HCT116 (cell line): Measurements from ENCODE around the gene ATG10. TPM values are rescaled to one million over a fixed set of nuclear protein-coding genes. Genes with fewer than 3 reads are reported as not detected.

Experiments used
- ATAC-seq: fragments of 200-7000 bp; cut with Tn5 transposase; 2 replicates; pipeline ENCODE4 v1.9.1; 2020; ENCODE audit warnings: mild to moderate bottlenecking, moderate library complexity
- BruUV-seq: library from RNA; stranded (reverse); fragments of 400-500 nt; replicated peaks from 2 replicates; lab custom pipeline; 2021; lab: Mats Ljungman, UMichigan
- CTCF ChIA-PET: fragments of 300-600 bp; sonication (Branson Sonifier 250); formaldehyde crosslinking; loops from one replicate; lab custom pipeline; 2021; ENCODE audit warnings: antibody characterized with exemption; lab: Charles Lee
- POLR2A ChIA-PET: fragments of 300-600, 350-600 bp; sonication (Branson Sonifier 250); formaldehyde crosslinking; loops from one replicate; lab custom pipeline; 2021; ENCODE audit warnings: antibody characterized with exemption; lab: Charles Lee
- RAD21 ChIA-PET, 2 experiments: fragments of 300-600 bp; sonication (Branson Sonifier 250); formaldehyde crosslinking; loops; one replicate each; lab custom pipeline; 2023; ENCODE audit warnings: low total read pairs in 2 of 2; ENCODE audit not compliant: uncharacterized antibody in 2 of 2, unreplicated experiment in 2 of 2, low non-redundant PET in 1 of 2; lab: Charles Lee
- DNase-seq: peaks from one replicate; pipeline ENCODE4 v3.0.0-alpha.2; 2010; ENCODE audit warnings: low read depth, low spot score
- H2AFZ ChIP-seq: fragments of 200-600 bp; shearing (Covaris generic), sonication (generic); 2 replicates; pipeline ENCODE4 v1.6.1; 2017; ENCODE audit warnings: low read depth, mixed run types, mixed read lengths, antibody characterized with exemption, low read length; ENCODE audit not compliant: poor library complexity, severe bottlenecking
- H3K27ac ChIP-seq: 2 replicates; pipeline ENCODE4 v1.5.1; 2012; ENCODE audit warnings: low read depth, low read length
- H3K27me3 ChIP-seq: fragments of 200-600 bp; sonication (generic); 2 replicates; pipeline ENCODE4 v1.6.1; 2016; ENCODE audit warnings: mixed run types, low read length, mixed read lengths; ENCODE audit not compliant: insufficient read depth
- H3K36me3 ChIP-seq, 2 experiments: fragments of 200-500 bp in 1 of 2; fragments of 200-600 bp in 1 of 2; sonication (Bioruptor generic) in 1 of 2; sonication (generic) in 1 of 2; 2 replicates each; pipeline versions ENCODE4 v1.5.1 to v1.6.1; 2014 to 2016; ENCODE audit warnings: low read length in 2 of 2, inconsistent platforms in 1 of 2, mixed read lengths in 1 of 2, mixed run types in 1 of 2; ENCODE audit not compliant: insufficient read depth in 2 of 2, control insufficient read depth in 1 of 2
- H3K4me1 ChIP-seq, 2 experiments: fragments of 200-600 bp in 1 of 2; sonication (generic) in 1 of 2; 2 replicates each; pipeline versions ENCODE4 v1.5.1 to v1.6.1; 2012 to 2017; ENCODE audit warnings: low read length in 2 of 2, inconsistent platforms in 1 of 2, mild to moderate bottlenecking in 1 of 2, mixed read lengths in 1 of 2, mixed run types in 1 of 2, moderate library complexity in 1 of 2; ENCODE audit not compliant: insufficient read depth in 2 of 2, control insufficient read depth in 1 of 2
- H3K4me2 ChIP-seq: fragments of 200-600 bp; sonication (generic); 2 replicates; pipeline ENCODE4 v1.6.1; 2017; ENCODE audit warnings: mixed run types, low read length, mixed read lengths
- H3K4me3 ChIP-seq, 2 experiments: fragments of 200-600 bp in 1 of 2; sonication (generic) in 1 of 2; replicated peaks in 1 of 2; 2 replicates each; pipeline ENCODE4 v1.5.1; 2011 to 2016; ENCODE audit warnings: low read length in 2 of 2, control low read depth in 1 of 2, low read depth in 1 of 2, mild to moderate bottlenecking in 1 of 2, mixed read lengths in 1 of 2, mixed run types in 1 of 2
- H3K79me2 ChIP-seq: fragments of 200-600 bp; sonication (generic); 2 replicates; pipeline ENCODE4 v1.6.1; 2017; ENCODE audit warnings: mild to moderate bottlenecking, mixed run types, low read length, moderate library complexity, mixed read lengths; ENCODE audit not compliant: insufficient read depth
- H3K9ac ChIP-seq: fragments of 200-600 bp; sonication (generic); 2 replicates; pipeline ENCODE4 v1.6.1; 2016; ENCODE audit warnings: low read length, mixed read lengths
- H3K9me2 ChIP-seq: fragments of 200-600 bp; sonication (generic), shearing (Covaris generic); 2 replicates; pipeline ENCODE4 v1.6.1; 2017; ENCODE audit warnings: mixed run types, mild to moderate bottlenecking, moderate library complexity; ENCODE audit not compliant: insufficient read depth
- H3K9me3 ChIP-seq, 2 experiments: fragments of 200-500 bp in 1 of 2; fragments of 200-600 bp in 1 of 2; sonication (Bioruptor generic) in 1 of 2; sonication (generic) in 1 of 2; 2 replicates each; pipeline ENCODE4 v1.6.1; 2014 to 2017; ENCODE audit warnings: low read length in 2 of 2, mixed read lengths in 2 of 2, inconsistent platforms in 1 of 2, low read depth in 1 of 2, mild to moderate bottlenecking in 1 of 2, mixed run types in 1 of 2, moderate library complexity in 1 of 2; ENCODE audit not compliant: control insufficient read depth in 1 of 2, insufficient read depth in 1 of 2
- H4K20me1 ChIP-seq: fragments of 200-600 bp; sonication (generic), shearing (Covaris generic); 2 replicates; pipeline ENCODE4 v1.6.1; 2017; ENCODE audit warnings: mixed run types, mild to moderate bottlenecking, moderate library complexity; ENCODE audit not compliant: insufficient read depth
- ATF3 ChIP-seq: IDR thresholded peaks from 2 replicates; pipeline ENCODE4 v1.6.1; 2012
- CBX3 ChIP-seq: IDR thresholded peaks from 2 replicates; pipeline ENCODE4 v1.6.1; 2012; ENCODE audit warnings: low read depth
- CEBPB ChIP-seq: IDR thresholded peaks from 2 replicates; pipeline ENCODE4 v1.6.1; 2012; ENCODE audit warnings: low read depth
- EGR1 ChIP-seq: IDR thresholded peaks from 2 replicates; pipeline ENCODE4 v1.6.1; 2012; ENCODE audit warnings: low read depth
- ELF1 ChIP-seq: IDR thresholded peaks from 2 replicates; pipeline ENCODE4 v1.6.1; 2012; ENCODE audit warnings: low read depth, borderline replicate concordance
- EZH2 ChIP-seq: fragments of 200-600 bp; sonication (generic); IDR thresholded peaks from 2 replicates; pipeline ENCODE4 v1.6.1; 2017; ENCODE audit warnings: antibody characterized with exemption, mixed run types
- EZH2phosphoT487 ChIP-seq: fragments of 200-600 bp; IDR thresholded peaks from 2 replicates; pipeline ENCODE4 v1.6.1; 2018; ENCODE audit warnings: antibody characterized with exemption, borderline replicate concordance
- JUND ChIP-seq: IDR thresholded peaks from 2 replicates; pipeline ENCODE4 v1.6.1; 2012
- MAX ChIP-seq: IDR thresholded peaks from 2 replicates; pipeline ENCODE4 v1.6.1; 2012
- POLR2A ChIP-seq: IDR thresholded peaks from 2 replicates; pipeline ENCODE4 v1.7.0; 2011; ENCODE audit warnings: borderline replicate concordance; ENCODE audit not compliant: insufficient read depth, insufficient read length; ENCODE audit errors: extremely low read depth
- POLR2AphosphoS5 ChIP-seq: IDR thresholded peaks from 2 replicates; pipeline ENCODE4 v1.6.1; 2011; ENCODE audit warnings: mild to moderate bottlenecking, low read depth, low read length, moderate library complexity
- RAD21 ChIP-seq: IDR thresholded peaks from 2 replicates; pipeline ENCODE4 v1.6.1; 2012; ENCODE audit warnings: low read depth, mild to moderate bottlenecking
- REST ChIP-seq: IDR thresholded peaks from 2 replicates; pipeline ENCODE4 v1.6.1; 2012; ENCODE audit warnings: low read depth
- SIN3A ChIP-seq: IDR thresholded peaks from 2 replicates; pipeline ENCODE4 v1.6.1; 2012; ENCODE audit warnings: low read depth
- SRF ChIP-seq: IDR thresholded peaks from 2 replicates; pipeline ENCODE4 v1.6.1; 2012; ENCODE audit warnings: low read depth
- TCF7L2 ChIP-seq: IDR thresholded peaks from 2 replicates; pipeline ENCODE4 v1.7.0; 2011; ENCODE audit warnings: borderline replicate concordance, inconsistent platforms; ENCODE audit not compliant: insufficient read depth, insufficient read length; ENCODE audit errors: extremely low read depth
- YY1 ChIP-seq: IDR thresholded peaks from 2 replicates; pipeline ENCODE4 v1.6.1; 2011; ENCODE audit warnings: low read length, low read depth, moderate library complexity, mild to moderate bottlenecking; ENCODE audit not compliant: insufficient replicate concordance; ENCODE audit errors: extremely low read depth
- ZBTB33 ChIP-seq: IDR thresholded peaks from 2 replicates; pipeline ENCODE4 v1.6.1; 2011; ENCODE audit warnings: mild to moderate bottlenecking, low read length, moderate library complexity; ENCODE audit not compliant: insufficient replicate concordance; ENCODE audit errors: extremely low read depth
- ZFX ChIP-seq: fragments of 450-650 bp; IDR thresholded peaks from 2 replicates; pipeline ENCODE4 v1.6.1; 2017
- ZNF274 ChIP-seq: fragments of 200-500 bp; sonication (Bioruptor generic); IDR thresholded peaks from 2 replicates; pipeline ENCODE4 v1.6.1; 2014; ENCODE audit warnings: mild to moderate bottlenecking, low read depth, low read length, inconsistent platforms
- intact Hi-C: fragments of 100-400 bp; cut with micrococcal nuclease; formaldehyde crosslinking; loops from 2 replicates; pipeline ENCODE4 v1.10.0; 2022
- total RNA-seq: library from RNA; stranded (reverse); gene quantifications from one replicate; pipeline ENCODE4 v1.2.1, GENCODE V29; 2021; ENCODE audit not compliant: unreplicated experiment

The ATG10 gene
- total RNA-seq, 1 experiment from 2014 or later, result 9.4 TPM

GRCh38 chr5:81972492-81972783, 615 bp downstream of the ATG10 start:
- ChIA-PET CTCF (no interaction called here), POLR2A (interaction anchor here (1.0 kb wide), 1 partner anchor 8 kb away, joined by 4 read pairs; no protein-coding TSS in a partner anchor), RAD21 (no interaction called here)
- peak overlapping the region; percentile 83 for H3K27ac ChIP-seq
- H3K79me2 ChIP-seq, result peaks cover 7% of the 10 kb centered on the region; the same call in 1 of the 2 replicates
- no TSS peak for BruUV-seq
- DNase-seq (no peak), ATAC-seq (no peak)
- H3K4me1 ChIP-seq, result peaks cover 2 to 20% of the 10 kb centered on the region in 2 experiments; a peak in 3 of 4 replicates
- H3K4me3 ChIP-seq, result peak overlapping the region; percentile 76 to 83
- peak overlapping the region; percentile 88 for H3K4me2 ChIP-seq
- no peaks in the 10 kb centered on the region for H3K9me3 ChIP-seq
- H3K9ac ChIP-seq, result peak overlapping the region; percentile 79
- intact Hi-C loops, result loop anchor here (10.0 kb wide), 1 partner anchor 218 kb away; the partner anchor contains the start of gene SSBP2
- no peaks in the 10 kb centered on the region for H3K36me3 ChIP-seq
- peaks cover 3% of the 10 kb centered on the region; the same call in 1 of the 2 replicates for H3K9me2 ChIP-seq
- no peak overlapping the region for H2AFZ ChIP-seq
- TF ChIP-seq TCF7L2 (no peak), EZH2phosphoT487 (no peak), SRF (no peak), JUND (no peak), ZFX (no peak; the same call in 1 of the 2 replicates), EZH2 (no peak), EGR1 (no peak), ZBTB33 (no peak), YY1 (no peak), SIN3A (no peak), POLR2AphosphoS5 (no peak), POLR2A (no peak), MAX (no peak), ATF3 (no peak), ELF1 (no peak), CEBPB (no peak), ZNF274 (no peak), RAD21 (no peak), REST (no peak), CBX3 (no peak)
- H3K27me3 ChIP-seq, result no peaks in the 10 kb centered on the region
- no peaks in the 10 kb centered on the region for H4K20me1 ChIP-seq
